AG04450 (cell line): ENCODE measurements around the gene COL6A5. TPM values are rescaled to one million over a fixed set of nuclear protein-coding genes. Genes with fewer than 3 reads are reported as not detected.

Experiments
- CTCF ChIA-PET: fragments of 300-600, 350-600 bp; formaldehyde crosslinking; extraction: SDS; loops from one replicate; lab custom pipeline; 2022; ENCODE audit warnings: antibody characterized with exemption, inconsistent platforms; lab: Charles Lee
- POLR2A ChIA-PET: fragments of 350-600 bp; formaldehyde crosslinking; extraction: SDS; loops from one replicate; lab custom pipeline; 2021; ENCODE audit warnings: antibody characterized with exemption, inconsistent platforms; lab: Yijun Ruan, JAX
- DNase-seq: peaks from one replicate; pipeline ENCODE4 v3.0.0-alpha.2; 2011; ENCODE audit warnings: low read depth, low spot score
- H3K27ac ChIP-seq: one replicate; pipeline ENCODE4 v1.5.1; 2012; ENCODE audit warnings: low read depth, low read length, control low read depth
- H3K27me3 ChIP-seq: one replicate; pipeline ENCODE4 v1.6.0; 2012; ENCODE audit warnings: low read length; ENCODE audit not compliant: control insufficient read depth, insufficient read depth
- H3K4me3 ChIP-seq: 2 replicates; pipeline ENCODE4 v1.5.1; 2011; ENCODE audit warnings: mild to moderate bottlenecking, low read depth, low read length, control low read depth
- H3K9me3 ChIP-seq: 2 replicates; pipeline ENCODE4 v1.5.1; 2012; ENCODE audit warnings: low read length; ENCODE audit not compliant: control insufficient read depth, insufficient read depth
- CTCF ChIP-seq: IDR thresholded peaks from 2 replicates; pipeline ENCODE4 v1.5.1; 2011; ENCODE audit warnings: low read depth, low read length, control low read depth, inconsistent platforms
- polyA plus RNA-seq: library from polyadenylated mRNA; depleted of rRNA; stranded (reverse); fragments of >200 nt; gene quantifications from 2 replicates; pipeline ENCODE4 v1.2.3, GENCODE V29; 2011

COL6A5 gene
- polyA plus RNA-seq, 1 experiment: not detected

GRCh38 chr3:130424837-130425236 is 79.4 kb downstream of the COL6A5 start:
- no peak for DNase-seq
- Histone ChIP-seq H3K27me3 (no peaks in the 10 kb centered on the region), H3K9me3 (no peaks in the 10 kb centered on the region), H3K4me3 (no peak overlapping the region), H3K27ac (no peak overlapping the region)
- POLR2A ChIA-PET: no interaction called here
- CTCF ChIA-PET: no interaction called here
- TF ChIP-seq CTCF: no peak

- DNase-seq: no peak
- no peaks in the 10 kb centered on the region for H3K27me3 ChIP-seq
Measured at GRCh38 chr3:130425484-130425883, 80.0 kb downstream of the COL6A5 start.

GRCh38 chr3:130426206-130426605 is 80.7 kb downstream of the COL6A5 start:
- TF ChIP-seq CTCF: no peak
- no peaks in the 10 kb centered on the region for H3K27me3 ChIP-seq
- CTCF ChIA-PET: no interaction called here

More at GRCh38 chr3:130425484-130425883, 80.0 kb downstream of the COL6A5 start:
- Histone ChIP-seq H3K9me3 (no peaks in the 10 kb centered on the region), H3K4me3 (no peak overlapping the region), H3K27ac (no peak overlapping the region)
- no peak for TF ChIP-seq CTCF
- CTCF ChIA-PET: no interaction called here
- POLR2A ChIA-PET: no interaction called here

GRCh38 chr3:130428871-130429712 is 83.6 kb downstream of the COL6A5 start:
- Histone ChIP-seq H3K4me3 (no peak overlapping the region), H3K27ac (no peak overlapping the region), H3K27me3 (no peaks in the 10 kb centered on the region), H3K9me3 (no peaks in the 10 kb centered on the region)
- DNase-seq: no peak
- ChIA-PET POLR2A (no interaction called here), CTCF (no interaction called here)
- TF ChIP-seq CTCF: no peak

More at GRCh38 chr3:130426206-130426605, 80.7 kb downstream of the COL6A5 start:
- H3K4me3 ChIP-seq: no peak overlapping the region
- no peak overlapping the region for H3K27ac ChIP-seq
- DNase-seq: no peak
- H3K9me3 ChIP-seq: no peaks in the 10 kb centered on the region
- POLR2A ChIA-PET: no interaction called here

GRCh38 chr3:130429713-130430023 is 84.2 kb downstream of the COL6A5 start:
- no peak for TF ChIP-seq CTCF
- DNase-seq: no peak
- H3K4me3 ChIP-seq: no peak overlapping the region
- CTCF ChIA-PET: no interaction called here
- no peaks in the 10 kb centered on the region for H3K9me3 ChIP-seq
- no peaks in the 10 kb centered on the region for H3K27me3 ChIP-seq
- H3K27ac ChIP-seq: no peak overlapping the region
- POLR2A ChIA-PET: no interaction called here
